ENCODE measurements around the gene TIMM8A.
"Not testable (repeated sequence)": the region's sequence is repeated elsewhere in the genome, so short reads cannot be mapped to it uniquely, and the experiment has no call there.

Gene TIMM8A

DNA sequence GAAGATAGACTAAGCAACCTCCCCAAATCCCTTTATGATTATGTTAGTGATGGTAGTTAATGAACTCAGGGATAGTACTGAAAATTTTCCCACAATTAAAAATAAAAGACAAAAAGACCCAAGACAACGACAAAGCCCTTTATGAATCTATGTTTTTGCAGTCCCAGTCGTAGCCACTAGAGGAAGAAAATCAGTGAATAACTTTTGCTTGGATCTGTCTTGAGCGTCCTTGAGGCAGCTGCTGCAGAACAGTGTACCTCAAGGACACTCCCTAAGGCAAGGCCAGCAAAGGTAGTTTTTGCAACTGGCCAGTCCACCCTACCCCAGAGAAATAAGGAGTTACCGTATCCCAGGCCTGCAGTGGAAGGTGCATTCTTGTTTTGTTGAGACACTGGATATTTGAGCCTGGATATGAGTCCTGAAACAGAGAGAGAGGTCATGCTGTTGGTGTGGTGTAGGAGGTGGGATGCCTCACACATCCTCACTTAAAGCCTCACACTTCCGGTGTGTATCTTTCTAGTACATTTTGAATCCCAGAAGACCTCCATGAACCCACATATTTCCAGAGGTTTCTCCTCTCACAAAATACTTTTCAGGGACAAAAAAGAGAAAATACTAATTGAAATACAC, 8.7 kb upstream of the TIMM8A start:
- DNase-seq, result no peak

- DNase-seq, result no peak
Measured at GRCh38 chrX:101349193-101349562, 636 bp upstream of the TIMM8A start.

GRCh38 chrX:101347859-101348451, 587 bp downstream of the TIMM8A start:
- DNase-seq, result no peak

DNA sequence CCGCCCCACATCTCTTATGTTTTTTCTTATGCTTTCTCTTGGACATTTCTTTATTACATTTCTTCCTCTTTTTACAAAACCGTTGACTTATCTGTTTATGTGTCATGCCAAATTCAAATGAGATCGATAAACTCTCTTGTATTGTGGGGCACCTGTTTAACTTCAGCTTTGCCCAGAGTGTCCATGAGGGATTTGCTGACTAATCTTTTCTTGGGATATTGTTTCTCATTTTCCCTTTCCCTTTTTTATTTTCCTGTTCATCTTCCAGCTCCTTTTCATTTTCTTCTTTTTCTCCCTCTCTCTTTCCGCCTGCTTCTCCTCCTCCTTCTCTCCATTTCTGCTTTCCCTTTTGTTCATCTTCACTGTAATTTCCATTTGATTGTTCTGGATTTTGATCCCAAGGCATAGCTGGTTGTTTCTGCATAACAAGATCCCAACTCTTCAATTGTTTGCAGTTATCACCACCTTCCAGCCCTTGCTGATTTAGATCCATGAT, 10.7 kb downstream of the TIMM8A start:
- DNase-seq, result no peak

- not testable (repeated sequence) for DNase-seq
Measured at GRCh38 chrX:101334310-101334709, 14.2 kb downstream of the TIMM8A start.

GRCh38 chrX:101326600-101326999, 21.9 kb downstream of the TIMM8A start:
- not testable (repeated sequence) for DNase-seq

GRCh38 chrX:101303790-101304189, 44.8 kb downstream of the TIMM8A start:
- no peak for DNase-seq
